Ovary (tissue), 9 donors: ENCODE data around the gene GRID1. TPM values are rescaled to one million over a fixed set of nuclear protein-coding genes. Genes with fewer than 3 reads are reported as not detected.

Experiments used
- DNase-seq, 5 donors: peaks; one replicate each; pipeline ENCODE4 v3.0.0-alpha.2; 2019 to 2020
- H3K27ac ChIP-seq, 2 donors: fragments of 200-600 bp; one replicate each; pipeline versions ENCODE4 v1.5.1 to v1.8.0; 2019 to 2022
- H3K27me3 ChIP-seq: fragments of 200-600 bp; one replicate; pipeline ENCODE4 v1.8.0; 2022
- H3K36me3 ChIP-seq: fragments of 200-600 bp; sonication (generic); one replicate; pipeline ENCODE4 v1.5.1; 2019
- H3K4me1 ChIP-seq: one replicate; pipeline ENCODE4 v1.8.1; 2013; ENCODE audit warnings: mild to moderate bottlenecking, moderate library complexity; ENCODE audit not compliant: insufficient read depth
- H3K4me3 ChIP-seq: fragments of 200-600 bp; sonication (generic); one replicate; pipeline ENCODE4 v1.5.1; 2017
- H3K9me3 ChIP-seq, 2 donors: fragments of 200-600 bp in 1 of 2; sonication (generic) in 1 of 2; one replicate each; pipeline versions ENCODE4 v1.5.1 to v1.8.1; 2013 to 2019; ENCODE audit warnings: mild to moderate bottlenecking in 1 of 2, moderate library complexity in 1 of 2
- CTCF ChIP-seq, 3 donors: fragments of 450-650 bp in 2 of 3; fragments of 200-600 bp in 1 of 3; IDR thresholded peaks; one replicate each; pipeline versions ENCODE4 v1.5.1 to v1.8.0; 2016 to 2022; ENCODE audit warnings: antibody characterized with exemption in 3 of 3, mild to moderate bottlenecking in 1 of 3
- EP300 ChIP-seq: sonication (generic); formaldehyde crosslinking; IDR thresholded peaks from one replicate; pipeline ENCODE4 v1.6.1; 2017; ENCODE audit warnings: antibody characterized with exemption
- POLR2A ChIP-seq: fragments of 450-650 bp; IDR thresholded peaks from one replicate; pipeline ENCODE4 v1.6.1; 2017; ENCODE audit warnings: antibody characterized with exemption, mild to moderate bottlenecking, moderate library complexity
- WGBS, 3 donors: extraction: QIAGEN DNeasy Blood & Tissue Kit in 1 of 3; methylation state at CpG; one replicate each; pipeline versions ENCODE4 v1.1.5 to v1.1.7; 2013 to 2017; 5-methylcytosine and 5-hydroxymethylcytosine counted together
- intact Hi-C, 4 donors: fragments of 100-400 bp; cut with DNase I; formaldehyde crosslinking; loops; one replicate each; pipeline versions ENCODE4 v1.11.0 to v1.15.1; 2022 to 2023
- polyA plus RNA-seq, 2 donors: library from polyadenylated mRNA; stranded (reverse); fragments of 200-250 nt in 1 of 2; fragments of 350-450 nt in 1 of 2; fragmentation: Illumina TruSeq in 1 of 2; extraction: RNeasy Lipid Tissue Mini Kit (QIAGEN cat#74804) in 1 of 2; gene quantifications; one replicate each; pipeline ENCODE4 v1.2.3, GENCODE V29; 2013 to 2014
- total RNA-seq, 7 donors: library from RNA; depleted of rRNA in 2 of 7; stranded (reverse); fragments of >200 nt in 2 of 7; fragmentation: NEBNext Ultra II Directional in 3 of 7; extraction: Animal tissue kit (Norgen Biotek cat#: 25700) in 3 of 7; gene quantifications; one replicate each; pipeline versions ENCODE4 v1.1.0 to v1.2.4, GENCODE V29; 2016 to 2023
- donor health status: DM: no; HTN: no; CAD: no; lungs with moderate emphysema.
- donor health status: DM: no; HTN: no; CAD: no.
- donor health status: Bipolar disorder and iron deficiency.
- donor health status: DM: yes; HTN: yes; CAD: no.
- donor health status: DM: no; HTN: no; CAD: no.
- donor health status: DM: yes; HTN: yes; CAD: no.

Gene GRID1
- total and polyA plus RNA-seq, 9 donors = 0.57 to 6.2 (median 1.8) TPM

DNA sequence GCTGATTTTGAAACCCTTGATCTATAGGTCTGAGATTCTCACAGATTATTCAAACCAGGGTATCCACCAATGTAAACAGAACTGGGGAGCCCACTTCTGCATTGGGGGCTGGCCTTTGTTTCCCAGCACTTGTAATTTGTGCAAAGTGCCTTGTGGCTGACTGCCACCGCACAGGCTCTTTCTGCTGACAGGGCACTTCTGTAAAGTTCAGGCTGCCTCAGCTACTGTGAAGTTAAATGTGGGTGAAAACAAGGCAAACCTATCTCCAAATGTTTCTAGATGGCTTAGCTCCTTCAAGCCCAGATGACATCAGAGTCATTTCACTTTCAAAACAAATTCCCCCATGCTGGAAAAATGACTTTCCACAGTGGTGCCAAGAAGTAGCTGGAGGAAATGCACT, 54.7 kb downstream of the GRID1 start:
- no peak for DNase-seq
- TF ChIP-seq CTCF (IDR thresholded peaks at IDR 0.05) = no peak
- TF ChIP-seq EP300 = no peak
- TF ChIP-seq POLR2A = no peak
- no peaks in the 10 kb centered on the region for H3K9me3 ChIP-seq
- intact Hi-C loops = no loop called here
- no peaks in the 10 kb centered on the region for H3K4me1 ChIP-seq
- no peaks in the 10 kb centered on the region for H3K36me3 ChIP-seq
- H3K27me3 ChIP-seq = no peaks in the 10 kb centered on the region
- H3K4me3 ChIP-seq = no peak overlapping the region
- no peak overlapping the region for H3K27ac ChIP-seq
- whole genome bisulfite sequencing, 3 donors = 33 to 42% (median 40%) methylated on average over 1 of the region's 1 CpG

GRCh38 chr10:86311190-86311589, 55.4 kb downstream of the GRID1 start:
- intact Hi-C loops = no loop called here
- Histone ChIP-seq H3K4me3 (no peak overlapping the region), H3K9me3 (no peaks in the 10 kb centered on the region), H3K4me1 (no peaks in the 10 kb centered on the region), H3K27me3 (no peaks in the 10 kb centered on the region), H3K36me3 (no peaks in the 10 kb centered on the region), H3K27ac (no peak overlapping the region)
- TF ChIP-seq CTCF (IDR thresholded peaks at IDR 0.05) (no peak), EP300 (no peak), POLR2A (no peak)
- WGBS, 3 donors = 57 to 64% (median 62%) methylated on average over 3 of the region's 3 CpGs
- DNase-seq = no peak

DNA sequence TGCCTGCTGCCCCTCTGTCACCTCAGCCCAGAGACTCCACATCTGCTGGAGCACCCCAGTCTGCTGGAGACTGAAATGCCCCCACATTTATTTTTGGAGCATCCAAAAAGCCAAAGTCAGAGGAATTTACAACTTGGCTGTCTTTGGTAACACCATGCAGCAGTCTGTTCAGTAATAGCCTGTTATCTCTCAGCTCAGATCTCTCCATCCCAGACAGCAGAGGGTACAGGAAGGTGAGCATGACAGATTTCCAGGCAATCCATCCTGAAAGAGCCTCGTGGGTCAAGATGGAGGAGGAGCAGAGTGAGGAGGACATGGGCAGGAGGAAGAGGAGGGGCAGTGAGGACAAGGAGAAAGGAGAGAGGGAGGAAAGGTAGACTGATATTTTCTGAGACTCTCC, 55.9 kb downstream of the GRID1 start:
- no peak for TF ChIP-seq EP300
- no peak for TF ChIP-seq CTCF (IDR thresholded peaks at IDR 0.05)
- TF ChIP-seq POLR2A = no peak
- Histone ChIP-seq H3K4me3 (no peak overlapping the region), H3K4me1 (no peaks in the 10 kb centered on the region), H3K27me3 (no peaks in the 10 kb centered on the region), H3K36me3 (no peaks in the 10 kb centered on the region), H3K27ac (no peak overlapping the region), H3K9me3 (no peaks in the 10 kb centered on the region)
- DNase-seq = no peak
- 14 to 16% (median 15%) methylated on average over 1 of the region's 1 CpG for WGBS, 3 donors
- intact Hi-C loops = no loop called here

DNA sequence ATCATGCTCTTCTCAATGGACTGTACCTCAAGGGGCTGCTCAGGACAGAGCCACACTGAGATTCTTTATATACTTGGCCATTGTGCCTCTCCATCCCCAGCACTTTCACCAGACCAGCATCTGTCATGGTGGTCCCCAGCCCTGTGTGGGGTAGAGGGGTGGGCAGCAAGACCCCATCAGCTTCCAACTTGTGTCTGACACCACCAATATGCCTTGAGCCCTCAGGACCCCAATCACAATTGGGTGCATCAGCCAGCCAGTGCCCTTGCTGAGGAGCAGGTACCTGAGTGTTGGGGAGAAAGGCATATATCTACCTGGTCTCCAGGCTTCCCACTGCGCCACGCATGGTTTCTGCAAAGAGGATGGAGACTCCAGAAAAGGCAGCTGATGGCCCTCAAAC, 56.3 kb downstream of the GRID1 start:
- WGBS, 3 donors = 94 to 96% (median 94%) methylated on average over 2 of the region's 2 CpGs
- H3K36me3 ChIP-seq = no peaks in the 10 kb centered on the region
- H3K27ac ChIP-seq = no peak overlapping the region
- H3K4me3 ChIP-seq = no peak overlapping the region
- H3K4me1 ChIP-seq = no peaks in the 10 kb centered on the region
- intact Hi-C loops = no loop called here
- no peaks in the 10 kb centered on the region for H3K9me3 ChIP-seq
- no peak for TF ChIP-seq CTCF (IDR thresholded peaks at IDR 0.05)
- TF ChIP-seq POLR2A = no peak
- no peak for TF ChIP-seq EP300
- peak in 1 of 5 donors; percentile 12 for DNase-seq
- H3K27me3 ChIP-seq = no peaks in the 10 kb centered on the region

DNA sequence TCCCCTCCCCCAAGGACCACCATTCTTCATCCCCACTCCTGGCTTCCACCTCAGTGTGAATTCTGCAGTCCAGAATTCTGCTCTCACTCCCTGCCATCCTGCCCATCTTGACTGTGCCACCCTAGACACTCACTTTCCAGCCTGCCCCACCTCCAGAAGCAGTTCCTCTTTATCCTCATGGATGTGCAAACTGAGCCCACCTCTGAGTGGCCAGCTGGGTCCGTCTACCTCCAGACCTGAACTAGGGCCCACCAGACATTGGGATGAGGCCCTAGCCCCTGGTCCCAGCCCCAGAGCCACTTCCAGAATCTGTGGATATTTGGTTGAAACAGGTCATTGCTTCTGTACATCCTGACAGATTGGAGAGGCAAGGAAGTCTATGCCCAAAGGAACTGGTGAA, 58.5 kb downstream of the GRID1 start:
- no peak overlapping the region for H3K27ac ChIP-seq
- intact Hi-C loops = no loop called here
- no peak for DNase-seq
- no peaks in the 10 kb centered on the region for H3K36me3 ChIP-seq
- 47 to 69% (median 50%) methylated on average over 1 of the region's 1 CpG for WGBS, 3 donors
- H3K27me3 ChIP-seq = no peaks in the 10 kb centered on the region
- no peaks in the 10 kb centered on the region for H3K4me1 ChIP-seq
- no peak for TF ChIP-seq CTCF (IDR thresholded peaks at IDR 0.05)
- H3K4me3 ChIP-seq = no peak overlapping the region
- H3K9me3 ChIP-seq = no peaks in the 10 kb centered on the region
